H1 (cell line): ENCODE measurements around the gene PPP1R13B. TPM values are rescaled to one million over a fixed set of nuclear protein-coding genes. Genes with fewer than 3 reads are reported as not detected.
A peak's percentile ranks its signal among the peaks of the same experiment; 100 is the strongest.

ENCODE experiments used
- CTCF ChIA-PET: fragments of 300-600 bp; sonication (Branson Sonifier 250); formaldehyde crosslinking; loops from one replicate; lab custom pipeline; 2021; ENCODE audit not compliant: partially characterized antibody; lab: Charles Lee
- POLR2A ChIA-PET: fragments of 300-600 bp; sonication (Branson Sonifier 250); formaldehyde crosslinking; loops from one replicate; lab custom pipeline; 2021; ENCODE audit warnings: inconsistent platforms; ENCODE audit not compliant: partially characterized antibody; lab: Charles Lee
- DNase-seq, 2 experiments: peaks; one replicate each; pipeline versions ENCODE4 v3.0.0 to v3.0.0-alpha.2; 2010 to 2022; ENCODE audit warnings: low spot score in 2 of 2, low read depth in 1 of 2, mixed read lengths in 1 of 2
- FAIRE-seq: peaks from 2 replicates; lab custom pipeline; 2011; peaks lifted over from hg19 to GRCh38; lab: Jason Lieb, UNC
- H2AFZ ChIP-seq: 2 replicates; pipeline ENCODE4 v1.8.1; 2012; ENCODE audit warnings: low read length, inconsistent platforms
- H2AK5ac ChIP-seq: 2 replicates; pipeline ENCODE4 v1.6.1; 2013; ENCODE audit warnings: low read depth, low read length
- H2BK120ac ChIP-seq: replicated peaks from 2 replicates; pipeline ENCODE3; 2013; ENCODE audit warnings: low read depth, low read length, inconsistent platforms
- H2BK12ac ChIP-seq: 2 replicates; pipeline ENCODE4 v1.6.1; 2013; ENCODE audit warnings: low read depth, low read length
- H2BK15ac ChIP-seq: 2 replicates; pipeline ENCODE4 v1.6.1; 2013; ENCODE audit warnings: low read length
- H2BK20ac ChIP-seq: 2 replicates; pipeline ENCODE4 v1.6.1; 2013; ENCODE audit warnings: low read length
- H2BK5ac ChIP-seq: 2 replicates; pipeline ENCODE4 v1.6.1; 2013; ENCODE audit warnings: low read depth, low read length
- H3K14ac ChIP-seq: 2 replicates; pipeline ENCODE4 v1.6.1; 2013; ENCODE audit warnings: inconsistent platforms; ENCODE audit not compliant: insufficient read length
- H3K18ac ChIP-seq: 2 replicates; pipeline ENCODE4 v1.6.1; 2013; ENCODE audit warnings: low read length; ENCODE audit errors: extremely low read depth
- H3K23ac ChIP-seq: 2 replicates; pipeline ENCODE4 v1.6.1; 2013; ENCODE audit warnings: inconsistent platforms; ENCODE audit not compliant: insufficient read length
- H3K23me2 ChIP-seq: 2 replicates; pipeline ENCODE4 v1.6.1; 2013; ENCODE audit warnings: low read depth, low read length
- H3K27ac ChIP-seq: 2 replicates; pipeline ENCODE4 v1.6.1; 2011; ENCODE audit warnings: low read depth, low read length, inconsistent platforms
- H3K27me3 ChIP-seq, 4 experiments: replicated peaks in 1 of 4; 1 replicate in 1 of 4; 2 replicates in 3 of 4; pipeline versions ENCODE4 v1.6.1 to v1.8.1; 2011 to 2013; ENCODE audit warnings: low read length in 3 of 4, mild to moderate bottlenecking in 3 of 4, inconsistent platforms in 2 of 4, mixed read lengths in 2 of 4, moderate library complexity in 1 of 4; ENCODE audit not compliant: control insufficient read depth in 3 of 4, insufficient read depth in 3 of 4; ENCODE audit errors: extremely low read depth in 1 of 4
- H3K36me3 ChIP-seq, 4 experiments: 2 replicates each; pipeline versions ENCODE4 v1.6.1 to v1.8.1; 2011 to 2013; ENCODE audit warnings: mild to moderate bottlenecking in 4 of 4, low read length in 3 of 4, moderate library complexity in 2 of 4, control low read depth in 1 of 4, inconsistent platforms in 1 of 4; ENCODE audit not compliant: insufficient read depth in 4 of 4, control insufficient read depth in 2 of 4
- H3K4ac ChIP-seq: replicated peaks from 2 replicates; pipeline ENCODE3; 2013; ENCODE audit warnings: low read length, low read depth, mixed read lengths, inconsistent platforms; ENCODE audit not compliant: insufficient read length
- H3K4me1 ChIP-seq, 4 experiments: replicated peaks in 1 of 4; 1 replicate in 1 of 4; 2 replicates in 3 of 4; pipeline versions ENCODE4 v1.6.1 to v1.8.1; 2011 to 2013; ENCODE audit warnings: low read length in 3 of 4, inconsistent platforms in 2 of 4, mixed read lengths in 1 of 4; ENCODE audit not compliant: insufficient read depth in 4 of 4, control insufficient read depth in 3 of 4
- H3K4me2 ChIP-seq, 2 experiments: 2 replicates each; pipeline versions ENCODE4 v1.6.1 to v1.8.1; 2011 to 2013; ENCODE audit warnings: low read depth in 2 of 2, low read length in 2 of 2, control low read depth in 1 of 2, inconsistent platforms in 1 of 2, mild to moderate bottlenecking in 1 of 2; ENCODE audit not compliant: insufficient read depth in 1 of 2
- H3K4me3 ChIP-seq, 4 experiments: fragments of 200-600, 300-600 bp in 1 of 4; sonication (generic), shearing (Covaris generic), sonication (Bioruptor Twin) in 1 of 4; 2 replicates each; pipeline versions ENCODE4 v1.5.1 to v1.8.1; 2011 to 2016; ENCODE audit warnings: low read length in 4 of 4, low read depth in 3 of 4, control low read depth in 2 of 4, inconsistent platforms in 2 of 4, mild to moderate bottlenecking in 2 of 4, mixed read lengths in 1 of 4, moderate library complexity in 1 of 4; ENCODE audit not compliant: insufficient read depth in 2 of 4; ENCODE audit errors: extremely low read depth in 1 of 4
- H3K56ac ChIP-seq: replicated peaks from 2 replicates; pipeline ENCODE3; 2013; ENCODE audit warnings: low read depth, mild to moderate bottlenecking, mixed read lengths, low read length, inconsistent platforms; ENCODE audit not compliant: insufficient read length
- H3K79me1 ChIP-seq: 2 replicates; pipeline ENCODE4 v1.6.1; 2013; ENCODE audit warnings: low read depth, low read length, control low read depth
- H3K79me2 ChIP-seq, 2 experiments: 2 replicates each; pipeline versions ENCODE4 v1.6.1 to v1.8.1; 2012 to 2013; ENCODE audit warnings: low read length in 2 of 2, mild to moderate bottlenecking in 2 of 2, inconsistent platforms in 1 of 2; ENCODE audit not compliant: insufficient read depth in 2 of 2, control insufficient read depth in 1 of 2
- H3K9ac ChIP-seq, 4 experiments: replicated peaks in 1 of 4; 1 replicate in 1 of 4; 2 replicates in 3 of 4; pipeline versions ENCODE4 v1.6.1 to v1.8.1; 2011 to 2013; ENCODE audit warnings: low read depth in 3 of 4, low read length in 3 of 4, control low read depth in 2 of 4, mild to moderate bottlenecking in 2 of 4, moderate library complexity in 2 of 4, inconsistent platforms in 1 of 4; ENCODE audit errors: extremely low read depth in 1 of 4
- H3K9me3 ChIP-seq, 2 experiments: 2 replicates each; pipeline versions ENCODE4 v1.6.1 to v1.8.1; 2012 to 2013; ENCODE audit warnings: mild to moderate bottlenecking in 2 of 2, moderate library complexity in 2 of 2, control low read depth in 1 of 2, inconsistent platforms in 1 of 2, low read depth in 1 of 2, low read length in 1 of 2, mixed read lengths in 1 of 2; ENCODE audit not compliant: insufficient read depth in 2 of 2
- H4K20me1 ChIP-seq, 2 experiments: replicated peaks in 1 of 2; 2 replicates each; pipeline versions ENCODE3 to v1.8.1; 2011 to 2013; ENCODE audit warnings: inconsistent platforms in 2 of 2, low read length in 2 of 2, mild to moderate bottlenecking in 1 of 2; ENCODE audit not compliant: insufficient read depth in 2 of 2, control insufficient read depth in 1 of 2
- H4K5ac ChIP-seq: 2 replicates; pipeline ENCODE4 v1.6.1; 2013; ENCODE audit warnings: low read length, low read depth, mixed read lengths, inconsistent platforms; ENCODE audit not compliant: insufficient read length
- H4K8ac ChIP-seq: 2 replicates; pipeline ENCODE4 v1.8.0; 2013; ENCODE audit warnings: mild to moderate bottlenecking, moderate library complexity, low read length, inconsistent platforms; ENCODE audit not compliant: insufficient read depth; ENCODE audit errors: extremely low read depth
- H4K91ac ChIP-seq: replicated peaks from 2 replicates; pipeline ENCODE3; 2013; ENCODE audit warnings: low read length, mixed read lengths, inconsistent platforms; ENCODE audit not compliant: insufficient read length
- KDM4A ChIP-seq: IDR thresholded peaks from one replicate; pipeline ENCODE4 v1.7.1; 2012; ENCODE audit warnings: low read depth, mild to moderate bottlenecking, moderate library complexity, low read length, inconsistent platforms; ENCODE audit not compliant: severe bottlenecking
- MAX ChIP-seq: IDR thresholded peaks from 2 replicates; pipeline ENCODE4 v1.6.1; 2012; ENCODE audit warnings: inconsistent platforms
- NRF1 ChIP-seq: IDR thresholded peaks from 2 replicates; pipeline ENCODE4 v1.6.1; 2011; ENCODE audit warnings: mild to moderate bottlenecking, low read depth, low read length, improper control_type of control experiment
- WGBS, 2 experiments: shearing (Covaris generic) in 1 of 2; methylation state at CpG; one replicate each; pipeline versions ENCODE4 v1.1.6 to v1.1.7; 2013 to 2015; ENCODE audit warnings: low lambda C conversion rate in 2 of 2, mixed read lengths in 2 of 2, inconsistent platforms in 1 of 2, low coverage in 1 of 2, missing lambda C conversion rate in 1 of 2; ENCODE audit not compliant: insufficient replicate concordance in 2 of 2, insufficient coverage in 1 of 2, insufficient read length in 1 of 2; ENCODE audit errors: extremely low coverage in 1 of 2, missing lambda C conversion rate in 1 of 2; 5-methylcytosine and 5-hydroxymethylcytosine counted together
- polyA plus RNA-seq, 7 experiments: library from polyadenylated mRNA; depleted of rRNA in 3 of 7; stranded (reverse) in 5 of 7; unstranded in 2 of 7; fragments of >200 nt in 5 of 7; fragments of 200-250 nt in 2 of 7; gene quantifications; 1 replicate in 5 of 7; 2 replicates in 1 of 7; 4 replicates in 1 of 7; pipeline versions ENCODE4 v1.2.1 to v1.2.3, GENCODE V29; 2011 to 2013; ENCODE audit warnings: missing spikeins in 2 of 7, mixed read lengths in 2 of 7
- total RNA-seq: library from RNA; stranded (reverse); fragmentation: NEBNext Ultra II Directional; extraction: Animal tissue kit (Norgen Biotek cat#: 25700); gene quantifications from 2 replicates; pipeline ENCODE4 v1.2.1, GENCODE V29; 2021
- TF ChIP-seq, protein P1 (sequence below), 3 experiments: IDR thresholded peaks; 1 replicate in 2 of 3; 2 replicates in 1 of 3; pipeline versions ENCODE4 v1.5.1 to v1.6.1; 2011; ENCODE audit warnings: low read length in 3 of 3, mild to moderate bottlenecking in 3 of 3, inconsistent platforms in 2 of 3, low read depth in 1 of 3, moderate library complexity in 1 of 3; ENCODE audit not compliant: insufficient read depth in 1 of 3; ENCODE audit errors: control extremely low read depth in 1 of 3

PPP1R13B gene
- total and polyA plus RNA-seq, 2 of the 8 experiments (the other 6 are each of a cell fraction or from before 2014, with no cell fraction given), result 2.6 to 8.9 TPM

DNA sequence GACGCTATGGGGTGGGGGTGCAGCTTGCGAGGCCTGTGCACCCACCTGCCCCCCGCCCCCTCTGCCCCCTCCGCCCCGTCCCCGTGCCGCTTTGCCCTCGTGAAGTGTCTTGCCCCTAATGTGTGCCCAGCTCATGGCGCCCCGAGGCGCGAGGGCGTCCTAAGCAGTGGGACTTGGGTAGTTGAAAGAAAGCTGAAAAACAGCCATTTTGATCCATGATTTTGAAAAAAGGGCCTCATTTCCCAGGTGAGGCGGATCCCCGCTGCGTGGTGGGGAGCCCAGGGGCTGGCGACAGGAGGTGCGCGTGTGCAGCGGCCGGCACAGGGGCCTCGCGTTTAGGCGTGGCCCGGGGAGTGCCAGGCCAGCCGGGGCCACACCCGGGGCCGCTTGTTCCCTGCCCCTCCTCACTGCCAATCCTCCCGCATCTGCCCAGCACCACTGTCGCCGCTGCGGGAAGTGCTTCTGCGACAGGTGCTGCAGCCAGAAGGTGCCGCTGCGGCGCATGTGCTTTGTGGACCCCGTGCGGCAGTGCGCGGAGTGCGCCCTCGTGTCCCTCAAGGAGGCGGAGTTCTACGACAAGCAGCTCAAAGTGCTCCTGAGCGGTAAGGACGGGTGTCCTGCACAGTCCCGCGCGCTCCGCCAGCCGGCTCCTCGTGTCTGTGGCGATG is 119.9 kb downstream of the PPP1R13B start:
- Histone ChIP-seq H3K79me1 (peaks cover 8% of the 10 kb centered on the region), H3K4ac (no peak overlapping the region), H3K23ac (no peak overlapping the region), H3K23me2 (no peaks in the 10 kb centered on the region), H3K9ac (no peak overlapping the region), H3K4me3 (no peak overlapping the region), H3K4me2 (no peak overlapping the region), H2BK120ac (no peak overlapping the region), H3K56ac (no peak overlapping the region), H3K14ac (no peak overlapping the region), H3K9me3 (no peaks in the 10 kb centered on the region), H3K36me3 (peaks cover 4 to 19% (median 11%) of the 10 kb centered on the region in 4 experiments; a peak in 6 of 8 replicates), H3K27me3 (no peaks in the 10 kb centered on the region), H3K27ac (no peak overlapping the region; the same call in 1 of the 2 replicates), H2BK5ac (no peak overlapping the region), H3K4me1 (peaks cover 0 to 3% (median 0%) of the 10 kb centered on the region in 4 experiments; a peak in 1 of 7 replicates), H4K5ac (no peak overlapping the region), H2BK15ac (no peak overlapping the region), H2AFZ (no peak overlapping the region), H2BK20ac (no peak overlapping the region), H2AK5ac (no peak overlapping the region), H2BK12ac (no peak overlapping the region), H4K8ac (no peak overlapping the region), H3K18ac (no peak overlapping the region), H3K79me2 (peaks cover 0 to 19% of the 10 kb centered on the region in 2 experiments; a peak in 1 of 4 replicates), H4K91ac (no peak overlapping the region), H4K20me1 (peaks cover 14 to 21% of the 10 kb centered on the region in 2 experiments)
- WGBS, 2 experiments, result 82% methylated on average over 52 of the region's 53 CpGs; no CpG with 5 or more reads in 1 of the 2 experiments
- FAIRE-seq (no peak), DNase-seq (no peak)
- POLR2A ChIA-PET, result interaction anchor here (1.4 kb wide), 1 partner anchor 9 kb away, joined by 3 read pairs; no protein-coding TSS in a partner anchor
- CTCF ChIA-PET, result no interaction called here
- peak; percentile 34; the same call in 1 of the 2 replicates for TF ChIP-seq MAX
- TF ChIP-seq, protein P1, sequence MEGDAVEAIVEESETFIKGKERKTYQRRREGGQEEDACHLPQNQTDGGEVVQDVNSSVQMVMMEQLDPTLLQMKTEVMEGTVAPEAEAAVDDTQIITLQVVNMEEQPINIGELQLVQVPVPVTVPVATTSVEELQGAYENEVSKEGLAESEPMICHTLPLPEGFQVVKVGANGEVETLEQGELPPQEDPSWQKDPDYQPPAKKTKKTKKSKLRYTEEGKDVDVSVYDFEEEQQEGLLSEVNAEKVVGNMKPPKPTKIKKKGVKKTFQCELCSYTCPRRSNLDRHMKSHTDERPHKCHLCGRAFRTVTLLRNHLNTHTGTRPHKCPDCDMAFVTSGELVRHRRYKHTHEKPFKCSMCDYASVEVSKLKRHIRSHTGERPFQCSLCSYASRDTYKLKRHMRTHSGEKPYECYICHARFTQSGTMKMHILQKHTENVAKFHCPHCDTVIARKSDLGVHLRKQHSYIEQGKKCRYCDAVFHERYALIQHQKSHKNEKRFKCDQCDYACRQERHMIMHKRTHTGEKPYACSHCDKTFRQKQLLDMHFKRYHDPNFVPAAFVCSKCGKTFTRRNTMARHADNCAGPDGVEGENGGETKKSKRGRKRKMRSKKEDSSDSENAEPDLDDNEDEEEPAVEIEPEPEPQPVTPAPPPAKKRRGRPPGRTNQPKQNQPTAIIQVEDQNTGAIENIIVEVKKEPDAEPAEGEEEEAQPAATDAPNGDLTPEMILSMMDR (IDR thresholded peaks at IDR 0.05; ENCODE audit: control extremely low read depth in 1 of 3, insufficient read depth in 1 of 3, low read depth in 1 of 3, low read length in 3 of 3), result peak in 1 of 3 experiments; percentile 9; a peak in 2 of 4 replicates
- no peak for TF ChIP-seq NRF1
- no peak for TF ChIP-seq KDM4A
